GM20000 (cell line): ENCODE data around the gene LAG3.
A peak's percentile ranks its signal among the peaks of the same experiment; 100 is the strongest.

ENCODE experiments used
- DNase-seq: peaks from one replicate; pipeline ENCODE4 v3.0.0; 2012; ENCODE audit warnings: low spot score
- TF ChIP-seq, protein P1 (sequence below): IDR thresholded peaks from 2 replicates; pipeline ENCODE4 v1.5.1; 2012; ENCODE audit warnings: mild to moderate bottlenecking, control low read depth; ENCODE audit errors: extremely low read depth, missing control alignments

Gene LAG3

DNA sequence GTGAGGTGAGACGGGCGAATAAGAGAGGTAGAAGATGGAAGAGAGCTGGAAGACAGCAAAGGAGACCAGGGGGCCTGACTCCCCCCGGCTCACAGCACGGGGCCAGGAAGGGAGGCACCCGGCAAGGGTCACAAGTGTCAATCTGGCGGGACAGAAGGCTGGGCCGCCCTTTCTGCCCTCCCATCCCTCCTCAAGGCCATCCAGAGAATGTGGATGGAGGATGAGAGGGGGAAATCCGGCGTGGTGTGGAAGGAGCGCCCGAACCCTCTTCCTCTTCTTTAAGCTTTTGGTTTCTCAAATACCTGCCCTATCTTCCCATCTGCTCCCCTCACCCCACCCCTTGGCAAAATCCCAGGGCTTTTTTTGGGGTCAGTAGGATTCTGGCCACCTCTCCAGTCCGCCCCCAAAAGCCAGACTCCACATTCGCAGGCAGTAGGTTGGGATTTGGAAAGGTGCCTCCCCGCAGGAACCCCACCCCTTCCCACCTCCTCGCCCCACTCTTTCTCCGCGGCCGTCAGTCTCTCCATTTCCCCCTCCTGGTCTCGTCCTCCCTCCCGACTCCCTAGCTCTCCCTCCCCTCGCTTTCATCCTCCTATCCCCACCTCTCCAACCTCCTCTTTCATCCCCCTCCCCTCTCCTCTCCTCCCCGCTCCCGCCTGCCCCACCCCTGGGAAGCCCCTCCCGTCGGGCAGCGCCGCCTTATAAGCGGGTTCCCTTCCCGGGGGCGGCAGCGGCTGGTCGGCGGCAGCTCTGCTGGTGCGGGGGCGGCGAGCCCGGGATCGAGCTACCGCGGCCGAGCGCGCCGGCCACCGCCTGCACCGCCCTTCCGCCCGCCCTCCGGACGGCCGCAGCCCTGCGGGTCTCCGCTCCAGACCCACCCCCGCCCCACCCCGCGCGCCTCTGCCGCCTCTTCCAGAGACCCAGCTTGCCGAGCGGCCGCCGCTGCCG, 6.4 kb upstream of the LAG3 start, which contains the start of gene PTMS:
PTMS (plus strand) TSS at position 730 of the 948 bp plus-strand sequence. CDS start 343 bp downstream, outside the sequence.
- DNase-seq: peak; percentile 80
- TF ChIP-seq, protein P1, sequence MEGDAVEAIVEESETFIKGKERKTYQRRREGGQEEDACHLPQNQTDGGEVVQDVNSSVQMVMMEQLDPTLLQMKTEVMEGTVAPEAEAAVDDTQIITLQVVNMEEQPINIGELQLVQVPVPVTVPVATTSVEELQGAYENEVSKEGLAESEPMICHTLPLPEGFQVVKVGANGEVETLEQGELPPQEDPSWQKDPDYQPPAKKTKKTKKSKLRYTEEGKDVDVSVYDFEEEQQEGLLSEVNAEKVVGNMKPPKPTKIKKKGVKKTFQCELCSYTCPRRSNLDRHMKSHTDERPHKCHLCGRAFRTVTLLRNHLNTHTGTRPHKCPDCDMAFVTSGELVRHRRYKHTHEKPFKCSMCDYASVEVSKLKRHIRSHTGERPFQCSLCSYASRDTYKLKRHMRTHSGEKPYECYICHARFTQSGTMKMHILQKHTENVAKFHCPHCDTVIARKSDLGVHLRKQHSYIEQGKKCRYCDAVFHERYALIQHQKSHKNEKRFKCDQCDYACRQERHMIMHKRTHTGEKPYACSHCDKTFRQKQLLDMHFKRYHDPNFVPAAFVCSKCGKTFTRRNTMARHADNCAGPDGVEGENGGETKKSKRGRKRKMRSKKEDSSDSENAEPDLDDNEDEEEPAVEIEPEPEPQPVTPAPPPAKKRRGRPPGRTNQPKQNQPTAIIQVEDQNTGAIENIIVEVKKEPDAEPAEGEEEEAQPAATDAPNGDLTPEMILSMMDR: no peak

DNA sequence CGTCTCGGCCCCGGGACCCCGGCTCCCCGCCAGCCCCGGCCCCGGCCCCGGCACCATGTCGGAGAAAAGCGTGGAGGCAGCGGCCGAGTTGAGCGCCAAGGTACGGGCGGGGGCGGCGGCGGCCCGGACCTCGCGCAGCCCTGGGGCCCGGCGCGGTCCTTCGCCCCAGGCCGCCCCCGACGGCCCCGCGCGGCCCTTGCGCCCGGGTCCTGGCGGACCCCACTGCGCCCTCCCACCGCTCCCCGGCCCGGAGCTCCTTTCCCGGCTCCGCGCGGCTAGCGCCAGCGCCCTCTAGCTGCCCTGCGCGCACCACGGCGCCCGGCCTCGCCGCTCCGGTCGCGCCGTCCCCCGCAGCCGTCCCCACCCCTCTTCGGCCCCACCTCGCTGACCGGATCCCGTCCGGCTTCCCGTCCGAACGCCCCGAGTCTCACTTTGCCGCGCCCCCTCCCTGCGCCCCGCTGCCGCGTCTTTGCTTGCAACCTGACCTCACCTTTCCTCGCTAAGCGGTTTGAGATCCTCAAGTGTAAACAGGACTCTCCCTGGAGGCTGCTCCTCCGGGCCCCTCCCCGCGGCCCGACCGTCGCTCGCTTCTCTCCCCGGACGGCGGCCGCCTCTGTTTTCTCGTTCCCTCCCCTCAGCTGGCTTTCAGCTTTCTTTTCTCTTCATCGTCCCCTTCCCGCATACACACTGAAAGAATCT, 5.5 kb upstream of the LAG3 start:
- peak; percentile 89 for DNase-seq
- TF ChIP-seq, protein P1: peak; percentile 97

DNA sequence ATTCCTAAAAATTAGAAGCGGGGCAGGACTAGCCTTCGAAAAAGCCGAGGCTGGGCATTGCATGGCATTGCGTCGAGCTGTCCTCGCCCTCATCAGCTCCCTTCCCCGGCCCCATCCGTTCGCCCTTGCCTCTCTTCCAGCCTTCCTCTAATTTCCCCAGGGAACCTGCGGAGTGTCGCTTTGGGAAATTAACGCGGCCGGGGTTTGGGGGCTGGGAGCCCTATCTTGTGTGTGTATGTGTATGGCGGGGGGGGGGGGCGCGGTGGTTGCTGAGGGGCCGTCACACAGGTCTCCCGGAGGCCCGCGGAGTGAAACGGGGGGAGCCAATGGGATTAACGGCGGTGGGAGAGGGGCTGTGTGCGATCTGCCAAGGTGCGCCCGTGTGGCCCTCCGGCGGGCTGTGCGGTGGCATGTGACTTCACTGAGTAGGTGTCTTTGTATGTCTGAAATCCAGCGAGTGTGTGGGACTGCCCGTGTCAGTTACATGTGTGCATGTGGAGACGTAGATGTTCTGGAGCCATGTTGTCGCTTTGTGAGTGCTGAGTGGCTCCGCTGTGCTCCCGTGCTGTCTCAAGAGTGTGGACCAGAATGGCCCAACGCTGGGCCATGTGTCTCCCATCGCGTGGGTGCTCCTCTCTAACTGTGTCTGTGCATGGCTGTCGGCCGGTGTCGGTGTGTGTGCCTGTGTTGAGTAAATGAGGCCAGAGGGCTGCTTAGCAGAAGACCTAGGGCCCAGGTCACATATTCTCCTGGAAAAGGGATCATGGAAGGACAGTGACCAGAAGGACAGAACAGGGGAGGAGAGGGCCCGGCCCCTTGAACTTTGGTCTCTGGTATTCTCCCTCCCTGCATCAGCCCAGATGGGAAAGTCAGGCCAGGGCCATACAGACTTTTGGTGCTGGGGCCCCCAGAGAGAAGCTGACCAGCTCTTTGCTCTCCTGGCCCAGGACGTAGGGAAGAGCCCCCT, 4.7 kb upstream of the LAG3 start:
- TF ChIP-seq, protein P1: no peak
- no peak for DNase-seq

DNA sequence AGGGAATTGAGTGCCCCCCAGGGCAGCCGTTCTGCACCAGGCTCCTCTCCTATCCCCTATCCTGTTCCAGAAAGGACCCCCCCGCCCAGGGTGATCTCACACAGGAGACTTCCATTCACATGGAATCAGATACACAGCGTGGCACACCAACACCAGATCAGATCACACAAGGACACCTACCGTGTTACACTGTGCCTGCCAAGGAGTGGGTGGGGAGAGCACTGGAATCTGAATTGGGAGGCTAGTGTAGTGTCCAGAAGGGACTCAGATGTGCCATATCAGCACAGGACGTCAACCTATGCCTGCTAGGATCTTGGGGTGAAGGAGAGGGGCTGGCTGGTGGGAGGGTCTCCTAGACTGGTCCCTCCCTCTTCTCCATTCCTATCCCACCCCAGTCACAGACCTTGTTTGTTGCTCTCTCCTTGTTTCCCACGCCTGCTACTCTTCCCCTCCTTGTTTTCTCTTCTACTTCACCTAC, 3.8 kb upstream of the LAG3 start:
- no peak for DNase-seq
- TF ChIP-seq, protein P1: no peak

DNA sequence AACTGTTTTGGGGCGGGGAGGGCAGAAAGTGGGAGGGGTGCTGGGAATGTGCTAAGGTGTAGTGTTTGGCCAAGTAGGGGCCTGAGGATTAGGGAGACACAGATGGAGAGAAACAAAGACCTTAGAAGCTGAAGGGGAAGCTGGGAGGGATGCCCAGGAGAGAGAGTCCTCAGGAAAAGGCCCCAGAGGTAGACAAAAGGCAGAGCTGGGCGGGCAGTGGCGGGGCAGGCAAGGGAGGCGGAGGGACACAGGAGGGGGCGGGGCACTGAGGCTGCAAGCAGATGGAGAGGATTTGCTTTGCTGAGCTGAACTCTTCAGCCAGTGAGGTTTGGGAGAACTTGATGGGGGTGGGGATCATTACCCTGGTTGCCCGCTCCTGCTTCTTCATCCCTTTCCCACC, 3.3 kb upstream of the LAG3 start:
- TF ChIP-seq, protein P1: no peak
- DNase-seq: no peak

DNA sequence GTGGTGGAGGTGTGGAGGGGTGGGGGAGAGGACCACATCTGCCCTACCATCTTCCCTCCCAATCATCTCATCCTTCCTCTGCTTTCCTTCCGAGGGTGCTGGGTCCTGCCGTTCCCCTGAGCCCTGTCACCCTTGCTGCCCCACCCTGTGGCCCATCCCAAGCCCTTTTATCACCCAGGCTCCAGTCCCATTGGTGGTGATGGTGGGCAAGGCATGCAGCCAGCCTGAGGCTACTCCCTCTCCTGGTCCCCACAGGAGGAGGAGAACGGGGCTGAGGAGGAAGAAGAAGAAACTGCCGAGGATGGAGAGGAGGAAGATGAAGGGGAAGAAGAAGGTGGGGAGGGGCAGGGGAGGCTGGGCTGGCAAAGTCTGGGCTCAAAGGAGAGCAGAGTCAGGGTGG, 2.7 kb upstream of the LAG3 start:
- TF ChIP-seq, protein P1: no peak
- no peak for DNase-seq
